C4-2B (cell line): ENCODE results near the gene TRAPPC4.

ENCODE experiments used
- H3K27ac ChIP-seq: fragments of 450-650 bp; 2 replicates; pipeline ENCODE4 v1.5.1; 2017
- ZFX ChIP-seq: fragments of 450-650 bp; IDR thresholded peaks from 2 replicates; pipeline ENCODE4 v1.6.1; 2017
- TF ChIP-seq, protein P1 (sequence below): fragments of 450-650 bp; conservative IDR thresholded peaks from 2 replicates; pipeline ENCODE4 v1.5.1; 2017; ENCODE audit warnings: mild to moderate bottlenecking

The TRAPPC4 gene

DNA sequence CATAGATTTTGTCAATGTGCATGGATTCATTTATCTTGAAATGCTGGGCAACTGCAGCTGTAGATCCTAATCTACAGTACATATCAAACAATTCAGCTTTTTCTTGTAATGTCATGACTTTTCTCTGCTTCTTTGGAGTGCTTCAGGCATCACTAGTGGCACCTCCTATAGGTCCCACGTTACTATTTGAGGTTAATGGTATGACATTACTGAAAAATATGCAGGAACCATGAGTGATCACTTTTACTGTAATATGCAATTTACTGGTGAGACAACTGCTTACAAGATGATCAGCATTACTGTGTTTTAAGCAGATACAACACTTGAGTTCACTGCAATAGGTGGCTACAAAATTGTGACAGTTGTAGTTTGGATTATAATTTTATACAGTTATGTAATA lies 17.7 kb upstream of the TRAPPC4 start:
- H3K27ac ChIP-seq = no peak overlapping the region
- TF ChIP-seq, protein P1, sequence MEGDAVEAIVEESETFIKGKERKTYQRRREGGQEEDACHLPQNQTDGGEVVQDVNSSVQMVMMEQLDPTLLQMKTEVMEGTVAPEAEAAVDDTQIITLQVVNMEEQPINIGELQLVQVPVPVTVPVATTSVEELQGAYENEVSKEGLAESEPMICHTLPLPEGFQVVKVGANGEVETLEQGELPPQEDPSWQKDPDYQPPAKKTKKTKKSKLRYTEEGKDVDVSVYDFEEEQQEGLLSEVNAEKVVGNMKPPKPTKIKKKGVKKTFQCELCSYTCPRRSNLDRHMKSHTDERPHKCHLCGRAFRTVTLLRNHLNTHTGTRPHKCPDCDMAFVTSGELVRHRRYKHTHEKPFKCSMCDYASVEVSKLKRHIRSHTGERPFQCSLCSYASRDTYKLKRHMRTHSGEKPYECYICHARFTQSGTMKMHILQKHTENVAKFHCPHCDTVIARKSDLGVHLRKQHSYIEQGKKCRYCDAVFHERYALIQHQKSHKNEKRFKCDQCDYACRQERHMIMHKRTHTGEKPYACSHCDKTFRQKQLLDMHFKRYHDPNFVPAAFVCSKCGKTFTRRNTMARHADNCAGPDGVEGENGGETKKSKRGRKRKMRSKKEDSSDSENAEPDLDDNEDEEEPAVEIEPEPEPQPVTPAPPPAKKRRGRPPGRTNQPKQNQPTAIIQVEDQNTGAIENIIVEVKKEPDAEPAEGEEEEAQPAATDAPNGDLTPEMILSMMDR = no peak
- no peak for TF ChIP-seq ZFX

DNA sequence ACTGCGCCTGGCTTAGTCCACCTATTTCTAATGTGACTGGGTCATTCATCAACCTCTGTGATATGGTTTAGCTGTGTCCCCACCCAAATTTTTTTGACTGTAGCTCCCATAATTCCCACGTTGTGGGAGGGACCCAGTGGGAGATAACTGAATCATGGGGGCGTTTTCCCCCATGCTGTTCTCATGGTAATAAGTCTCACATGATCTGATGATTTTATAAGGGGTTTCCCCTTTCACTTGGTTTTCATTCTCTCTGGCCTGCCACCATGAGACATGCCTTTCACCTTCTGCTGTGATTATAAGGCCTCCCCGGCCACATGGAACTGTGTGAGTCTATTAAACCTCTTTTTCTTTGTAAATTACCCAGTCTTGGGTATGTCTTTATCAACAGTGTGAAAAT lies 11.9 kb upstream of the TRAPPC4 start:
- TF ChIP-seq, protein P1 = no peak
- TF ChIP-seq ZFX = no peak
- H3K27ac ChIP-seq = no peak overlapping the region

DNA sequence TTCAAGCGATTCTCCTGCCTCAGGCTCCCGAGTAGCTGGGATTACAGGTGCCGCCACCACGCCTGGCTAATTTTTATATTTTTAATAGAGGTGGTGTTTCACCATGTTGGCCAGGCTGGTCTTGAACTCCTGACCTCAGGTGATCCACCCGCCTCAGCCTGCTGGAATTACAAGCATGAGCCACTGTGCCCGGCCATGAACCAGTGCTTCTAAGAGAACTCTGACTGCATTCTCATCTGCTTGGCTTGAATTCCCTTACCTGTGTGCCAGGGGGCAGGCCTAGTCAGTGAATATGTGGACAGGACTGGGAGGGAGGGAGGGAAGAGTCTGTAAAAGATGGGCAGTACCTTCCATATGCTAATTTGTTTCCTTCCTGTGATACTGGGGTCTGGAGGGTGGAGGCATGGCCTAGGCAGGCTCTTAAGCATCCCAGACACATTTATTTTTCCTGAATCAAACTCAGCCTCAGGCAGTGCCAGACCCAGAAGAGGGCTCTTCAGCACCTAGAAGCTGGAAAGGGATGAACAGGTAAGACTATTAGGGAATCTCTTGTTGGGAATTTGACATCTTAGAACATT lies 7.0 kb upstream of the TRAPPC4 start:
- no peak overlapping the region for H3K27ac ChIP-seq
- TF ChIP-seq, protein P1 = no peak
- no peak for TF ChIP-seq ZFX

DNA sequence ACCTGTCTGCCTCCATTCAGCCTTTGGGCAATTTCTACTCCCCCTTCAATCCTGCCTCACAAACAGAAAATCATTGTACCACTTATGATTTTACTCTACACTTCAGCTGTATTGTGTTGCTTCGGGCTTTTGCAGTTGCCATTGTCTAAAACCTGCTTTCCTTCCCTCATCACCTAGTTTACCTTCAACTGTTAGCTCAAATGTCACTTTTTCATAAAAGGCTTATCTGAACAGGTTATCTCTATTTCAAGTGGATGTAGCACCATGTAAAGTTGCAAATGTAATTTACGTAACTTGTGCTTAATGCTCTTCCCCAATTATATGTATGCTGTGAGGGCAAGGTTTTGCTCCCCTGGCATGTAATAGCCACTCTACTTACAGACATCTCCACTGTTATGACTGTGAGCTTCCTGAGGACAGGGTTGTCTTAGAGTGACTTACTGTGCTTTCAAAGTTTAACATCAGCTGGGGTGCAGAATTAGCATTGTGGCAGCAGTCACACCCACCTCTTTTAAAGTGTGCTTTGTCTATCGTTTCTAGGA lies 5.9 kb upstream of the TRAPPC4 start:
- TF ChIP-seq ZFX = no peak
- TF ChIP-seq, protein P1 = no peak
- H3K27ac ChIP-seq = no peak overlapping the region

DNA sequence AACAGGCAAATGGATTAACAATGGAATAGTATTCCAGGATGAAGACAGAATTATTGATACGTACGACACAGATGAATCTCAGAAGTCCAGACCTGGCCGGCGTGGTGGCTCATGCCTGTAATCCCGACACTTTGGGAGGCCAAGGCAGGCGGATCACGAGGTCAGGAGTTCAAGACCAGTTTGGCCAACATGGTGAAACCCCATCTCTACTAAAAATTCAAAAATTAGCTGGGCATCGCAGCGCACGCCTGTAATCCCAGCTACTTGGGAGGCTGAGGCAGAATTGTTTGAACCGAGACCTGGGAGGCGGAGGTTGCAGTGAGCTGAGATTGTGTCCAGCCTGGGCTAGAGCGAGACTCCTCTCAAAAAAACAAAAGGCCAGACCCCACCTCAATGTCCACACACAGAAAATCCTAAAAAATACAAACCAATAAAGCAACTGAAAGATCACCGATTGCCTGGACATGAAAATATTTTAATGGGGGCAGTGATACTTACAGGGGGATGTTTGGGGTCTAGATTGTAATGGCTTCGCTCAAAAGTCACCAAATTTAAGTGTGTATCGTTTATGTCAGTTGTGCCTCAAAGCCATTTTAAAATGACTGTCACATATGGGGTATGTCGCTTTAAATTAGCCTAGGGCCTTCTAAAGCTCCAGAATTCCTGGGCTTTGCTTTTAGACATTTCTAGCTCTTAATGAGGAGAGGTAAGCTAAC lies 4.2 kb upstream of the TRAPPC4 start:
- no peak overlapping the region for H3K27ac ChIP-seq
- no peak for TF ChIP-seq ZFX
- TF ChIP-seq, protein P1 = no peak

DNA sequence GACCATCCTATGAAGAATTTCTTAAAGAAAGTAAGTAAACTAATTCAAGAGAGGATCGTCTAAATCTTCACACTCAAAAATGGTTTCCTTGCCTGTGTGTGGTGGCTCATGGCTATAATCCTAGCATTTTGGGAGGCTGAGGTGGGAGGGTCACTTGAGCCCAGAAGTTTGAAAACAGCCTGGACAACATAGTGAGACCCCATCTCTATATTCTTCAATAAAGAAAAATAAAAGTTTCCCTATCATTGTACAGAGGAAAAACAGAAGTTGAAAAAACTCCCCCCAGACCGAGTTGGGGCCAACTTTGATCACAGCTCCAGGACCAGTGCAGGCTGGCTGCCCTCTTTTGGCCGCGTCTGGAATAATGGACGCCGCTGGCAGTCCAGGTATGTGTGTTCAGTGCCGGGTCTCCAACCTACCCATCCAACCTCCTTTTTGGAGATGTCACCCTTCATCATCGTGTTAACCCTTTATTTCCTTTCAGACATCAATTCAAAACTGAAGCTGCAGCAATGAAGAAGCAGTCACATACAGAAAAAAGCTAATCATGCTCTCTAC lies 3.4 kb upstream of the TRAPPC4 start:
- no peak overlapping the region for H3K27ac ChIP-seq
- TF ChIP-seq, protein P1 = no peak; the same call in 1 of the 2 replicates
- TF ChIP-seq ZFX = no peak
